SK-N-SH (cell line): ENCODE results near the gene FAM43A. TPM values are rescaled to one million over a fixed set of nuclear protein-coding genes. Genes with fewer than 3 reads are reported as not detected.

Source experiments
- CTCF ChIA-PET: fragments of 300-600, 350-600 bp; formaldehyde crosslinking; extraction: SDS; loops from one replicate; lab custom pipeline; 2021; lab: Yijun Ruan, JAX
- POLR2A ChIA-PET: fragments of 350-600 bp; sonication (Branson Sonifier 250); formaldehyde crosslinking; extraction: SDS; loops from one replicate; lab custom pipeline; 2020; ENCODE audit warnings: antibody characterized with exemption, inconsistent platforms; lab: Yijun Ruan, JAX
- DNase-seq: peaks from one replicate; pipeline ENCODE4 v3.0.0; 2012
- H2AFZ ChIP-seq: fragments of 200-600 bp; sonication (generic); 2 replicates; pipeline ENCODE4 v1.8.1; 2016; ENCODE audit warnings: antibody characterized with exemption, mild to moderate bottlenecking, low read depth
- H3F3A ChIP-seq: fragments of 200-600 bp; sonication (generic); replicated peaks from 2 replicates; pipeline ENCODE3; 2016; ENCODE audit warnings: antibody characterized with exemption, mild to moderate bottlenecking; ENCODE audit not compliant: insufficient read depth
- H3K27ac ChIP-seq, 2 experiments: fragments of 200-500 bp in 1 of 2; fragments of 200-600 bp in 1 of 2; sonication (Bioruptor generic) in 1 of 2; sonication (generic), shearing (Covaris generic) in 1 of 2; 2 replicates each; pipeline versions ENCODE4 v1.5.1 to v1.6.1; 2014 to 2016; ENCODE audit warnings: low read depth in 2 of 2, inconsistent platforms in 1 of 2, low read length in 1 of 2, mild to moderate bottlenecking in 1 of 2, mixed read lengths in 1 of 2
- H3K27me3 ChIP-seq: fragments of 200-600 bp; sonication (generic), shearing (Covaris generic); 2 replicates; pipeline ENCODE4 v1.6.1; 2016; ENCODE audit warnings: mixed run types; ENCODE audit not compliant: insufficient read depth
- H3K36me3 ChIP-seq, 2 experiments: fragments of 200-500 bp in 1 of 2; fragments of 200-600 bp in 1 of 2; sonication (Bioruptor generic) in 1 of 2; sonication (generic) in 1 of 2; replicated peaks in 1 of 2; 2 replicates each; pipeline versions ENCODE3 to v1.5.1; 2014 to 2016; ENCODE audit warnings: low read length in 1 of 2, mild to moderate bottlenecking in 1 of 2; ENCODE audit not compliant: insufficient read depth in 2 of 2, control insufficient read depth in 1 of 2
- H3K4me1 ChIP-seq, 2 experiments: fragments of 200-500 bp in 1 of 2; fragments of 200-600 bp in 1 of 2; sonication (Bioruptor generic) in 1 of 2; sonication (generic), shearing (Covaris generic) in 1 of 2; 2 replicates each; pipeline versions ENCODE4 v1.5.1 to v1.6.1; 2014 to 2016; ENCODE audit warnings: low read depth in 1 of 2, low read length in 1 of 2, mixed run types in 1 of 2; ENCODE audit not compliant: insufficient read depth in 2 of 2, control insufficient read depth in 1 of 2
- H3K4me2 ChIP-seq: fragments of 200-600 bp; sonication (generic), shearing (Covaris generic); 2 replicates; pipeline ENCODE4 v1.6.1; 2017; ENCODE audit warnings: mixed run types
- H3K4me3 ChIP-seq, 2 experiments: fragments of 200-500 bp in 1 of 2; fragments of 200-600 bp in 1 of 2; sonication (Bioruptor generic) in 1 of 2; sonication (generic), shearing (Covaris generic) in 1 of 2; 2 replicates each; pipeline versions ENCODE4 v1.5.1 to v1.8.1; 2014 to 2016; ENCODE audit warnings: low read depth in 2 of 2, inconsistent platforms in 1 of 2, low read length in 1 of 2, mild to moderate bottlenecking in 1 of 2, mixed read lengths in 1 of 2, moderate library complexity in 1 of 2
- H3K79me2 ChIP-seq: fragments of 200-600 bp; sonication (generic); 2 replicates; pipeline ENCODE4 v1.8.1; 2017; ENCODE audit warnings: mild to moderate bottlenecking; ENCODE audit not compliant: insufficient read depth
- H3K9ac ChIP-seq: fragments of 200-600 bp; sonication (generic); 2 replicates; pipeline ENCODE4 v1.6.1; 2017; ENCODE audit warnings: mixed run types
- H3K9me2 ChIP-seq: fragments of 200-600 bp; sonication (generic); 2 replicates; pipeline ENCODE4 v1.6.1; 2017; ENCODE audit warnings: mixed run types
- H3K9me3 ChIP-seq: fragments of 200-600 bp; sonication (generic); 2 replicates; pipeline ENCODE4 v1.6.1; 2017; ENCODE audit warnings: mixed run types, mild to moderate bottlenecking, moderate library complexity
- H4K20me1 ChIP-seq: fragments of 200-600 bp; sonication (generic); 2 replicates; pipeline ENCODE4 v1.6.1; 2017; ENCODE audit warnings: mild to moderate bottlenecking, mixed run types; ENCODE audit not compliant: insufficient read depth
- CHD2 ChIP-seq: fragments of 150-350 bp; IDR thresholded peaks from 2 replicates; pipeline ENCODE4 v1.6.1; 2018; ENCODE audit warnings: low read length; ENCODE audit not compliant: partially characterized antibody
- FOSL2 ChIP-seq: IDR thresholded peaks from 2 replicates; pipeline ENCODE4 v1.4.0; 2012; ENCODE audit warnings: low read depth, mild to moderate bottlenecking, moderate library complexity, borderline replicate concordance
- FOXM1 ChIP-seq: IDR thresholded peaks from 2 replicates; pipeline ENCODE4 v1.4.0; 2012; ENCODE audit warnings: low read depth, mild to moderate bottlenecking
- GABPA ChIP-seq: IDR thresholded peaks from 2 replicates; pipeline ENCODE4 v1.4.0; 2012; ENCODE audit warnings: low read depth, mild to moderate bottlenecking
- GATA2 ChIP-seq: sonication (generic); formaldehyde crosslinking; IDR thresholded peaks from 2 replicates; pipeline ENCODE4 v1.5.0; 2020; ENCODE audit warnings: mild to moderate bottlenecking, missing genetic modification reagents
- IRF3 ChIP-seq: fragments of 150-350 bp; IDR thresholded peaks from 2 replicates; pipeline ENCODE4 v1.6.1; 2016; ENCODE audit warnings: mild to moderate bottlenecking, low read depth, low read length
- MAX ChIP-seq: IDR thresholded peaks from 2 replicates; pipeline ENCODE4 v1.4.0; 2012; ENCODE audit warnings: low read depth
- MEF2A ChIP-seq: IDR thresholded peaks from 2 replicates; pipeline ENCODE4 v1.4.0; 2012; ENCODE audit warnings: low read depth, borderline replicate concordance
- MXI1 ChIP-seq: IDR thresholded peaks from 2 replicates; pipeline ENCODE4 v1.6.1; 2012; ENCODE audit warnings: mild to moderate bottlenecking, low read depth, low read length, improper control_type of control experiment
- NFIC ChIP-seq: IDR thresholded peaks from 2 replicates; pipeline ENCODE4 v1.4.0; 2012; ENCODE audit warnings: borderline replicate concordance
- RCOR1 ChIP-seq: fragments of 150-350 bp; IDR thresholded peaks from 2 replicates; pipeline ENCODE4 v1.6.1; 2017; ENCODE audit warnings: antibody characterized with exemption, low read length
- REST ChIP-seq: IDR thresholded peaks from 2 replicates; pipeline ENCODE4 v1.6.1; 2012; ENCODE audit warnings: mild to moderate bottlenecking, low read depth, low read length, moderate library complexity
- RXRA ChIP-seq: IDR thresholded peaks from 2 replicates; pipeline ENCODE4 v1.4.0; 2012; ENCODE audit warnings: low read depth, mild to moderate bottlenecking, borderline replicate concordance
- SMC3 ChIP-seq: IDR thresholded peaks from 2 replicates; pipeline ENCODE4 v1.6.1; 2012; ENCODE audit warnings: low read depth, low read length, improper control_type of control experiment
- TCF12 ChIP-seq: IDR thresholded peaks from 2 replicates; pipeline ENCODE4 v1.4.0; 2012
- YY1 ChIP-seq: IDR thresholded peaks from 2 replicates; pipeline ENCODE4 v1.4.0; 2012; ENCODE audit warnings: low read depth, mild to moderate bottlenecking
- WGBS: methylation state at CpG from one replicate; pipeline ENCODE4 v1.1.6; 2017; ENCODE audit warnings: low lambda C conversion rate; 5-methylcytosine and 5-hydroxymethylcytosine counted together
- polyA plus RNA-seq, 3 experiments: library from polyadenylated mRNA; depleted of rRNA; stranded (reverse); fragments of >200 nt; gene quantifications; 2 replicates each; pipeline ENCODE4 v1.2.3, GENCODE V29; 2012

FAM43A gene
- polyA plus RNA-seq, 1 of the 3 experiments (the other 2 are of a cell fraction) = 2.4 TPM

GRCh38 chr3:194657439-194657838 lies 28.2 kb upstream of the FAM43A start:
- CTCF ChIA-PET = interaction anchor here (3.1 kb wide), 1 partner anchor 14 kb away, joined by 19 read pairs; the partner anchor contains the start of gene LSG1
- POLR2A ChIA-PET = no interaction called here
- H3K27ac ChIP-seq = no peak overlapping the region

GRCh38 chr3:194658477-194659242 lies 27.0 kb upstream of the FAM43A start:
- Histone ChIP-seq H4K20me1 (no peaks in the 10 kb centered on the region), H3K9me2 (no peaks in the 10 kb centered on the region), H3K27me3 (no peaks in the 10 kb centered on the region), H3K4me1 (no peaks in the 10 kb centered on the region), H3K9me3 (no peaks in the 10 kb centered on the region), H3K9ac (no peak overlapping the region), H2AFZ (no peak overlapping the region), H3K4me2 (no peak overlapping the region), H3K4me3 (no peak overlapping the region), H3K79me2 (peaks cover 13% of the 10 kb centered on the region; the same call in 1 of the 2 replicates), H3K27ac (no peak overlapping the region), H3F3A (peaks cover 5% of the 10 kb centered on the region), H3K36me3 (peaks cover 52 to 73% of the 10 kb centered on the region in 2 experiments)
- TF ChIP-seq CHD2 = no peak
- TF ChIP-seq FOSL2 = no peak
- TF ChIP-seq NFIC = no peak
- no peak for TF ChIP-seq RCOR1
- ChIA-PET CTCF (interaction anchor here (1.7 to 4.6 kb wide), 3 partner anchors 12 to 325 kb away, joined by 4 to 30 read pairs (median 19); partner anchors contain the start of gene LSG1), POLR2A (no interaction called here)
- no peak for DNase-seq
- WGBS = 94% methylated on average over 5 of the region's 5 CpGs

More at GRCh38 chr3:194657439-194657838, 28.2 kb upstream of the FAM43A start:
- no peaks in the 10 kb centered on the region for H3K9me3 ChIP-seq
- DNase-seq = no peak
- H3K9ac ChIP-seq = no peak overlapping the region
- H3K4me1 ChIP-seq = no peaks in the 10 kb centered on the region
- H3K4me2 ChIP-seq = no peak overlapping the region
- no peak for TF ChIP-seq GABPA
- TF ChIP-seq SMC3 = no peak
- TF ChIP-seq MAX = no peak
- TF ChIP-seq RCOR1 = no peak
- TF ChIP-seq, all 33 proteins: peak for 0
- whole genome bisulfite sequencing = 90% methylated on average over 7 of the region's 7 CpGs
- Histone ChIP-seq H3F3A (peaks cover 5% of the 10 kb centered on the region), H2AFZ (no peak overlapping the region), H3K79me2 (peaks cover 15% of the 10 kb centered on the region; the same call in 1 of the 2 replicates), H3K27me3 (no peaks in the 10 kb centered on the region), H3K4me3 (no peak overlapping the region), H4K20me1 (no peaks in the 10 kb centered on the region), H3K9me2 (no peaks in the 10 kb centered on the region), H3K36me3 (peaks cover 61 to 74% of the 10 kb centered on the region in 2 experiments)

- Histone ChIP-seq H3K79me2 (peaks cover 6% of the 10 kb centered on the region; the same call in 1 of the 2 replicates), H2AFZ (no peak overlapping the region), H3K4me3 (no peak overlapping the region), H3K4me1 (no peaks in the 10 kb centered on the region), H4K20me1 (no peaks in the 10 kb centered on the region), H3K9me3 (no peaks in the 10 kb centered on the region), H3K27me3 (no peaks in the 10 kb centered on the region), H3K27ac (no peak overlapping the region), H3K4me2 (no peak overlapping the region), H3K9me2 (no peaks in the 10 kb centered on the region), H3F3A (peaks cover 5% of the 10 kb centered on the region), H3K36me3 (peaks cover 46 to 67% of the 10 kb centered on the region in 2 experiments), H3K9ac (no peak overlapping the region)
- no peak for DNase-seq
- 91% methylated on average over 7 of the region's 7 CpGs for WGBS
- ChIA-PET CTCF (interaction anchor here (1.0 to 4.6 kb wide), 4 partner anchors 8 to 326 kb away, joined by 3 to 30 read pairs (median 4); partner anchors contain the start of gene LSG1), POLR2A (no interaction called here)
- no peak for TF ChIP-seq GABPA
- no peak for TF ChIP-seq RXRA
- no peak for TF ChIP-seq GATA2
- no peak for TF ChIP-seq FOXM1
- TF ChIP-seq MXI1 = no peak
- no peak for TF ChIP-seq IRF3
- no peak for TF ChIP-seq REST
- TF ChIP-seq TCF12 = no peak
- no peak for TF ChIP-seq SMC3
- no peak for TF ChIP-seq YY1
- TF ChIP-seq CHD2 = no peak
- TF ChIP-seq MEF2A = no peak
Observed at GRCh38 chr3:194659778-194660177, 25.9 kb upstream of the FAM43A start.
